BLaER1 (cell line): ENCODE data around the gene ISX.

Experiments
- H3K27ac ChIP-seq: shearing (Covaris generic); formaldehyde crosslinking; 2 replicates; pipeline ENCODE4 v1.8.1; 2022
- H3K27me3 ChIP-seq: shearing (Covaris generic); formaldehyde crosslinking; 2 replicates; pipeline ENCODE4 v1.8.1; 2022
- H3K36me3 ChIP-seq: shearing (Covaris generic); formaldehyde crosslinking; 2 replicates; pipeline ENCODE4 v1.8.1; 2022
- H3K4me1 ChIP-seq: shearing (Covaris generic); formaldehyde crosslinking; 2 replicates; pipeline ENCODE4 v1.8.1; 2022
- H3K4me2 ChIP-seq: shearing (Covaris generic); formaldehyde crosslinking; 2 replicates; pipeline ENCODE4 v1.8.1; 2022
- H3K4me3 ChIP-seq: shearing (Covaris generic); formaldehyde crosslinking; 2 replicates; pipeline ENCODE4 v1.8.1; 2022
- H3K9ac ChIP-seq: shearing (Covaris generic); formaldehyde crosslinking; 2 replicates; pipeline ENCODE4 v1.8.1; 2022
- H3K9me3 ChIP-seq: shearing (Covaris generic); formaldehyde crosslinking; 2 replicates; pipeline ENCODE4 v1.8.1; 2022
- H4K20me1 ChIP-seq: shearing (Covaris generic); formaldehyde crosslinking; 2 replicates; pipeline ENCODE4 v1.8.1; 2022
- Cebpa-rat ChIP-seq: shearing (Covaris generic); IDR thresholded peaks from 2 replicates; pipeline ENCODE4 v1.8.1; 2022

Gene ISX

GRCh38 chr22:35070451-35071093 lies 4.6 kb downstream of the ISX start:
- TF ChIP-seq Cebpa-rat = peak; percentile 46; the same call in 1 of the 2 replicates
- no peaks in the 10 kb centered on the region for H3K4me1 ChIP-seq
- no peaks in the 10 kb centered on the region for H3K9me3 ChIP-seq
- no peak overlapping the region for H3K4me2 ChIP-seq
- H3K27ac ChIP-seq = no peak overlapping the region
- H3K36me3 ChIP-seq = no peaks in the 10 kb centered on the region
- no peak overlapping the region for H3K4me3 ChIP-seq
- no peak overlapping the region for H3K9ac ChIP-seq
- no peaks in the 10 kb centered on the region for H3K27me3 ChIP-seq
- H4K20me1 ChIP-seq = no peaks in the 10 kb centered on the region

GRCh38 chr22:35071784-35072183 lies 5.8 kb downstream of the ISX start:
- Histone ChIP-seq H3K9ac (no peak overlapping the region), H3K4me2 (no peak overlapping the region), H3K4me1 (no peaks in the 10 kb centered on the region), H3K36me3 (no peaks in the 10 kb centered on the region), H4K20me1 (no peaks in the 10 kb centered on the region), H3K27me3 (no peaks in the 10 kb centered on the region), H3K9me3 (no peaks in the 10 kb centered on the region), H3K27ac (no peak overlapping the region), H3K4me3 (no peak overlapping the region)
- no peak for TF ChIP-seq Cebpa-rat

GRCh38 chr22:35072925-35073324 lies 7.0 kb downstream of the ISX start:
- TF ChIP-seq Cebpa-rat = no peak
- no peaks in the 10 kb centered on the region for H3K4me1 ChIP-seq
- no peaks in the 10 kb centered on the region for H3K9me3 ChIP-seq
- no peak overlapping the region for H3K27ac ChIP-seq
- no peaks in the 10 kb centered on the region for H4K20me1 ChIP-seq
- H3K4me3 ChIP-seq = no peak overlapping the region
- H3K9ac ChIP-seq = no peak overlapping the region
- no peak overlapping the region for H3K4me2 ChIP-seq
- no peaks in the 10 kb centered on the region for H3K27me3 ChIP-seq
- H3K36me3 ChIP-seq = no peaks in the 10 kb centered on the region

- TF ChIP-seq Cebpa-rat = no peak
- no peak overlapping the region for H3K4me3 ChIP-seq
- H3K4me1 ChIP-seq = no peaks in the 10 kb centered on the region
- no peaks in the 10 kb centered on the region for H4K20me1 ChIP-seq
- no peak overlapping the region for H3K4me2 ChIP-seq
- H3K9me3 ChIP-seq = no peaks in the 10 kb centered on the region
- no peak overlapping the region for H3K9ac ChIP-seq
- no peak overlapping the region for H3K27ac ChIP-seq
- no peaks in the 10 kb centered on the region for H3K27me3 ChIP-seq
- H3K36me3 ChIP-seq = no peaks in the 10 kb centered on the region
Measured at GRCh38 chr22:35074583-35074982, 8.6 kb downstream of the ISX start.

- no peak for TF ChIP-seq Cebpa-rat
Measured at GRCh38 chr22:35076630-35077029, 10.7 kb downstream of the ISX start.

GRCh38 chr22:35085621-35086020 lies 19.7 kb downstream of the ISX start:
- Histone ChIP-seq H3K36me3 (no peaks in the 10 kb centered on the region), H3K4me2 (no peak overlapping the region), H3K27ac (no peak overlapping the region), H4K20me1 (no peaks in the 10 kb centered on the region), H3K9ac (no peak overlapping the region), H3K4me1 (no peaks in the 10 kb centered on the region), H3K27me3 (no peaks in the 10 kb centered on the region), H3K9me3 (no peaks in the 10 kb centered on the region), H3K4me3 (no peak overlapping the region)
- no peak for TF ChIP-seq Cebpa-rat

More at GRCh38 chr22:35076630-35077029, 10.7 kb downstream of the ISX start:
- H3K27ac ChIP-seq = no peak overlapping the region
- H3K27me3 ChIP-seq = no peaks in the 10 kb centered on the region
- no peak overlapping the region for H3K4me3 ChIP-seq
- H4K20me1 ChIP-seq = no peaks in the 10 kb centered on the region
- no peak overlapping the region for H3K9ac ChIP-seq
- H3K36me3 ChIP-seq = no peaks in the 10 kb centered on the region
- H3K4me2 ChIP-seq = no peak overlapping the region
- no peaks in the 10 kb centered on the region for H3K4me1 ChIP-seq
- no peaks in the 10 kb centered on the region for H3K9me3 ChIP-seq

- no peak overlapping the region for H3K9ac ChIP-seq
- H3K4me2 ChIP-seq = no peak overlapping the region
- H3K9me3 ChIP-seq = no peaks in the 10 kb centered on the region
- no peaks in the 10 kb centered on the region for H4K20me1 ChIP-seq
- H3K4me3 ChIP-seq = no peak overlapping the region
- H3K4me1 ChIP-seq = no peaks in the 10 kb centered on the region
- TF ChIP-seq Cebpa-rat = no peak
- no peaks in the 10 kb centered on the region for H3K27me3 ChIP-seq
- no peak overlapping the region for H3K27ac ChIP-seq
- no peaks in the 10 kb centered on the region for H3K36me3 ChIP-seq
Measured at GRCh38 chr22:35089139-35089538, 23.2 kb downstream of the ISX start.

- TF ChIP-seq Cebpa-rat = no peak
- H3K4me1 ChIP-seq = no peaks in the 10 kb centered on the region
Measured at GRCh38 chr22:35092406-35092805, 26.4 kb downstream of the ISX start.

GRCh38 chr22:35098921-35099320 lies 33.0 kb downstream of the ISX start:
- no peak overlapping the region for H3K27ac ChIP-seq
- no peaks in the 10 kb centered on the region for H3K27me3 ChIP-seq
- H3K4me1 ChIP-seq = 0 out of 2 replicates have a peak, but pooled peaks cover 5% of the 10 kb centered on the region
- no peaks in the 10 kb centered on the region for H3K9me3 ChIP-seq
- H3K36me3 ChIP-seq = no peaks in the 10 kb centered on the region
- no peak overlapping the region for H3K9ac ChIP-seq
- H4K20me1 ChIP-seq = no peaks in the 10 kb centered on the region
- TF ChIP-seq Cebpa-rat = no peak
- no peak overlapping the region for H3K4me3 ChIP-seq
- H3K4me2 ChIP-seq = no peak overlapping the region

More at GRCh38 chr22:35092406-35092805, 26.4 kb downstream of the ISX start:
- H3K36me3 ChIP-seq = no peaks in the 10 kb centered on the region
- no peak overlapping the region for H3K4me2 ChIP-seq
- no peak overlapping the region for H3K4me3 ChIP-seq
- no peaks in the 10 kb centered on the region for H3K9me3 ChIP-seq
- no peaks in the 10 kb centered on the region for H3K27me3 ChIP-seq
- H3K9ac ChIP-seq = no peak overlapping the region
- H3K27ac ChIP-seq = no peak overlapping the region
- H4K20me1 ChIP-seq = no peaks in the 10 kb centered on the region

- Histone ChIP-seq H3K4me2 (no peak overlapping the region), H3K27ac (no peak overlapping the region)
Measured at GRCh38 chr22:35099883-35100282, 33.9 kb downstream of the ISX start.

More at GRCh38 chr22:35099883-35100282, 33.9 kb downstream of the ISX start:
- H4K20me1 ChIP-seq = no peaks in the 10 kb centered on the region
- peaks cover 12% of the 10 kb centered on the region; the same call in 1 of the 2 replicates for H3K4me1 ChIP-seq
- no peak overlapping the region for H3K9ac ChIP-seq
- H3K36me3 ChIP-seq = no peaks in the 10 kb centered on the region
- no peaks in the 10 kb centered on the region for H3K27me3 ChIP-seq
- no peak for TF ChIP-seq Cebpa-rat
- no peak overlapping the region for H3K4me3 ChIP-seq
- H3K9me3 ChIP-seq = no peaks in the 10 kb centered on the region
